Stimulated activated CD8-positive, alpha-beta memory T cell treated with anti-CD3 and anti-CD28 coated beads, Interleukin-15, amount 100 ng/mL, for 24 hours (primary cell): ENCODE data around the gene KRTAP13-1.

Experiments used
- DNase-seq: peaks from one replicate; pipeline ENCODE4 v3.0.0-alpha.2; 2020; ENCODE audit warnings: low read depth

KRTAP13-1 gene, protein sequence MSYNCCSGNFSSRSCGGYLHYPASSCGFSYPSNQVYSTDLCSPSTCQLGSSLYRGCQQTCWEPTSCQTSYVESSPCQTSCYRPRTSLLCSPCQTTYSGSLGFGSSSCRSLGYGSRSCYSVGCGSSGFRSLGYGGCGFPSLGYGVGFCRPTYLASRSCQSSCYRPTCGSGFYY

DNA sequence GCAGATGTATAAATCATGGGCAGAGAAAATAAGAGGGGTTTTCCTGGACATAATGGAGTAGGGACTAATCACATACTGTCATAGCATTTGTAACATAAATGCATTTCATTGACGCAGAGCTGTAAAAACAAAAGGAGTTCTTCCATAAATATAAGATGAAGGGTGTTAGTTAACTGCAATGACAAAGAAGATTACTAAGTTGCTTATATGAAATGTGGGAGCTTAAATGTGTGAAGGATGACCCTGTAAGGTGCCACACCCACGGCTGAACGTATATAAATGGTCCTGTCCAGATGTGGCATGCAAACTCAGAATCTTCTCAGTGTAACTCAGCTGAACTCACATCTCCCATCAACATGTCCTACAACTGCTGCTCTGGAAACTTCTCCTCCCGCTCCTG, at the start of gene KRTAP13-1:
Gene KRTAP13-1 (plus strand): TSS at position 301 of the 400 bp plus-strand sequence. CDS start 56 bp downstream, at position 357.
- DNase-seq: no peak

DNA sequence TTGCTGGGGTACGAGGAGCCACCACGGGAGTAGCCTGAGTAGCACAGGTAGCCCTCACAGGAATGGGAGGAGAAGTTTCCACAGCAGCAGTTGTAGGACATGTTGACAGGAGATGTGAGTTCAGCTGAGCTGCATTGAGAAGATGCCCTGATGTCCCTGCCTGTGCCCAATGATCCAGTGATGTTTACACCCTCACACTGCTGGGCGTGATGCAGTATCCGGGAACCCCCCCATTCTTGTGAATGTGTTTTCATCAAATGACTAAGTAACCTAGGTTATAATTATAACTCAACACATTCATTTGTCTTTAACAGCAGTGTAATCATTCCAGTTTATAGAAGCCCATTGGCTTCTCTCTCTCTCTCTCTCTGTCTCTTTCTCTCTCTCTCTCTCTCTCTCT, 47.3 kb upstream of the KRTAP13-1 start, which contains the start of gene KRTAP23-1:
Gene KRTAP23-1 (minus strand): TSS at position 101 of the 400 bp plus-strand sequence. CDS start 0 bp downstream, at position 101.
- no peak for DNase-seq

DNA sequence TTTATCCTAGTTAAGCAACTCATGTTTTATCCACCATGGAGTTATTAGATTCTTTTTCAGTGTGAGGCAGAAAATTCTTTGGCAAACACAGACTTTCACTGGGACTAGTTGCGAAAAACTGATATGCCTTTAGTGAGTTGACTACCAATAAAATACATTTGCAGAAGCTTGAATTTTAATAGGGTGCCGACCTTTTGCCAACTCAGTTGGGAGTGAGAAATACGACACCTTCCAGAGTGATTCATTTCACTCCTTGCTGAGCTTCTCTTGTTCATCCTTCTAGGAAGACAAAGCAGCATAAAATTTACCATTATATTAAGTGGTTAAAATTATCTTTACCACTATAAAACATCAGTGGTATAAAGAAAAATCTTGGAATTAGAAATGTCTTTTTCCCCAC, 46.3 kb upstream of the KRTAP13-1 start:
- no peak for DNase-seq

DNA sequence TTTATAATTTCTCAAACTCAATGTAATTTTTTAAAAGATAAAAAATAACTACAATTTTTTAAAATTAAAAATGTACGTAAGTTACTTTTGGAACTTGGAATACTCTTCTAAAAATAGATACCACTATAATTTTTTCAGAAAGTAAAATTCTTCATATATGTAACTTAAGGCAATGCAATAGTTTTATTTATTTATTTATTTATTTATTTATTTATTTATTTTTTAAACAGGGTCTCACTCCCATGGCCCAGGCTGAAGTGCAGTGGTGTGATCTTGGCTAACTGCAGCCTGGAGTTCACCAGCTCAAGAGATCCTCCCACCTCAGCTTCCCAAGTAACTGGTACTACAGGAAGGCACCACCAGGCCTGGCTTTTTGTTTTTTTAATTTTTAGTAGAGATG, 44.3 kb upstream of the KRTAP13-1 start:
- DNase-seq: no peak

DNA sequence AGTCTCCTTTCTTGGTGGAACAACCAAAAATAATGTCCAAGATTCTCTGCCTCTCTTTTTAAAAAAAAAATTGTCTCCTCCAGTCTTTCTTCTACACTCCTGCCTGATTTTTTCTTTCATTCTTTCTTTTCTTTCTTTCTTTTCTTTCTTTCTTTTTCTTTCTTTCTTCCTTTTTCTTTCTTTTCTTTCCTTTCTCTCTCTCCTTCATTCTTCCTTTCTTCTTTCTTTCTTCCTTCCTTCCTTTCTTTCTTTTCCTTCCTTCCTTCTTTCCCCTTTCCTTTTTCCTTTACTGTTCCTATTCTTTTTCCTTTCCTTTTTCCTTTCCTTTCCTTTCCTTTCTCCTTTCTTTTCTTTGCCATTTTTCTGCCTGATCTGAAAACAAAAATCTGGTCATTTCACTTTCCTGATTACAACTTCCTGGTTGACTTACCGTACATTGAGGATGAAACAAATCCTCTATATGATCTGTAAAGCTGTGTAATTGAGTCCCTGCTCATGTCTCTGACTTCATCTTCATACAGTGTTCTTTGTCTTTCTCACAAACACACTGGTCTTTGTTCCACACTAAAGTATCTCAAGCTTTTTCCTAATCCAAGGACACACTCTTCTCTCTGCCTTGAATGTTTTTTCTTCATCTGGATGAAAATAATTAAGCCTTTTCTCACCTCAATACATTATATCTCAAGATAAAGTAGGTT, 41.4 kb upstream of the KRTAP13-1 start:
- no peak for DNase-seq

DNA sequence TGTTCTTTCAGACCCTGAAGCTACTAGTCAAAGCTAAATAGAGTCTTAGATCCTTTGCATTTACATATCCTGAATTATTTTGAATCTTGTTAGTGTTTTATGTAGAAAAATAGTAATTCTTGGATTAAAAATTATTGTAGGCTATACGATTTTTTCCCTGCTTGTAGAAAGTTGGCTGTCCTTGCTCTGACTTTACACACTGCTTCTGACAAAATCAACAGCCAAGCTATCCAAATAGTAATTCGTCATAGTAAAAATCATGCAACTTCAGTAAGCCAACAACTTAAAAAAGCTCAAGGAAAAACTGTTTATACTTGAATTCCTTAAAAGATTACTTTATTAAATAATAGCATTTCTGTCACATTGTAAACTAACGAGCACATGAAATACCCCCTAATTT, 39.9 kb upstream of the KRTAP13-1 start:
- no peak for DNase-seq

DNA sequence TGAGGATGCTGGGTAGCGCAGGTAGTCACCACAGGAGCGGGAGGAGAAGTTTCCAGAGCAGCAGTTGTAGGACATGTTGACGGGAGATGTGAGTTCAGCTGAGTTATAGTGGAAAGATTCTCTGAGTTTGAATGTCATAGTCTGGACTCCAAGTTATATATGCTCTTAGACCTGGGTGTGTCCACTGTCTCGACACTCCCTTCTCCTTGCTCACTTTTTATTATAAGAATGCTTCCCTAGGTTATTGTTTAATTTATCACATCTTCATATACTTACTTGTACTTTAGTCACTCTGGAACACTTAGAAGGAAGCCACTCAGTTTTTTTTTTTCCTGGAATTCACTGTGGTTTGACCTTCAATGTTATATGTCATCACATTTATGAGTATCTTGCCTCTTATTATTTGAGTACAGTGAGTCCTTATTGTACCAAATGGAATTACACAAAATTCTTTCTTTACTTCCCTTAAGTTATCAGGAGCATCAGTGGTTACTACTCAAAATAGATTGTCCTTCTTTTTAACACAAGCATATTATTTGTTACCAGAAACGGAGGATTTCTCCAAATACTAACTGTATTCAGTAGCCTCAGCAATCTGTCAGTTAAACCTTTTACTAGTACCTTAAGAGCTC, 23.6 kb upstream of the KRTAP13-1 start, which contains the start of gene KRTAP13-2:
Gene KRTAP13-2 (minus strand): TSS at position 133 of the 632 bp plus-strand sequence. CDS start 58 bp downstream, at position 75.
- no peak for DNase-seq

DNA sequence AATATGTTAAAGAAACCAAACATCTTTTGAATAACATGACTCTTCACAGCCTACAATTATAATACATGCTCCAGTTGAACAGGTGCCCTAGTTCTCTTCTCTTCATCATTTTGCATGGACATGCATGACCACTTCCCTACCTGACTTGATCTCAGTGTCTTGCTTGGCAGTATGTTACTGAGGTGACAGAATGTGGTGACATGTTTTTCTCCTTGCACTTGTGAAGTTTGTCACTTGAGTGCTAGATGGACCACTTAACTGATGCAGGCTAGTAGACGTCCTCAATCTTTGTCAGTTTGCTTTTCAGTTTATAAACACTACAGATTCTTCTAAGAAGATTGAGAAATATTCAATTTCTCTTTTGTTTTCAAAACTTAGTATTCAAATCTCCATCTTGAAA, 13.6 kb upstream of the KRTAP13-1 start:
- no peak for DNase-seq

DNA sequence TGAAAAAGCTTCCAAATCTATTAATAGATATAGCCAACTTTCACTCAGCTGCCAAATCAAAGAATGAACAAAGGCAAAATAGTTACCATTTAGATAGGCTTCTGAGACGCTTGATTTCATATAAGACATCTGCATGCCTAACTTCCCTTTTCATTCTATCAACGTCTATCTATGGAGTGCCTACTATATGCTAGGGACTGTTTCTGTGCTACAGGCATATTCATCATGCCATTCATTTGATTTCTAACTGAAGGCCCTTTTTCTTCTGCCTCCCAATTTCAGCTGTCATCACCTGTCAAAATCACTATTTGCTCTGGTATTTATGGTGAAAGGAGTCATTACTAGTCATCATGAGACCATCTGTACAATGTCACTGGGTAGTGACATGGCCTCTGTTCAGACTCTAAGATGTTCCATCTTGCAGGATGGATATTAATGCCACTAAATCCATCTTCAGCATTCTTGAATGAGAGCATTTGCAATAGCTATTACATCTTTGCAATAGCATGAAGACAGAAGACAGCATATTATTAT, 4.3 kb upstream of the KRTAP13-1 start:
- no peak for DNase-seq

DNA sequence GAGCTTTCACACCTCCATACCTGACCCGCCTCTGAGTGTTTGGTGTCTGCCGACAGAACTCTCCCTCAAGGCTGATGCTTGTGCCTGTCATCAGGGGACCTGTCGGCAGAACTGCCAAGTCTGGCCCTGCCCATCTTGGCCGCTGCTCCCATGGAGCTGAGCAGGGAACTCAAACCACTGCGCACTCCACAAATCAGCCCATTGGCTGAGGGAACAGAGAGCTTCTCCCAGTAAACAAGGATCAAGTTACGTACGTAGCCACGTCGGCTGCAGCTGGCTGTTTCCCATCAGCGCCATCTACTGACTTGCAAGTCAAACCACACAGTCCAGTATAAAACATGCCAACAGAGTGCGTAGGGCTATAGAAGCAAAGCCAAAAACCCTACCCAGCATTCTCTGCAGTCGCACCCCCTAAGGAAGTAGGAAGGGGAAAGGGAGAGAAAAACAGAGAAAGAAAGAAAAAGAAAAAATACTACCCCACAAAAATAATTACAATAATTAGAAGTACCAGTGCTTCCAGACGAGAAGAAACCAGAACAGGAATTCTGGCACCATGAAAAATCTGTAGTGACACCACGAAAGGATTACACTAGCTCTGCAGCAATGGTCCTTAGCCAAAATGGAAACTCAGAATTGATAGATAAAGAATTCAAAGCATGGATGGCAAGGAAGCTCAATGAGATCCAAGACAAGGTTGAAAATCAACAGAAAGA, 13.1 kb downstream of the KRTAP13-1 start:
- DNase-seq: no peak

DNA sequence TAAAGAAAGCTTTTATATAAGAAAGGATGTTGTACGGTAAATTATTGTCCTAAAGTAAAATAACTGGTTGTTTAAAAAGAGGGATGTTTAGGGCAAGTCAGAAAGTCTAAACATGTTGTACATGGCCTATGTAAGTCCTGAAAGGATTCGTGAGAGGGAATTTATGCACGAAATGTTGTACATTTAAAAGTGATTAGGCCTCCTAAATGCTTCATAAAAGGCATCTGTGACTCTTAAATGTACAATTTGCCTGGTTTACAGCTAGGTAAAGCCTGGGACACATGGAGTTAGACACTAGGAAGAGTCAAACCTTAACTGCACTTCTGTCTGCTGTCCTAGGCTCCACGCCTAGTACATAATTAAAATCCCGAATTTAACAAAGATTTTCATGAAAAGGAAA, 20.2 kb downstream of the KRTAP13-1 start:
- DNase-seq: no peak

DNA sequence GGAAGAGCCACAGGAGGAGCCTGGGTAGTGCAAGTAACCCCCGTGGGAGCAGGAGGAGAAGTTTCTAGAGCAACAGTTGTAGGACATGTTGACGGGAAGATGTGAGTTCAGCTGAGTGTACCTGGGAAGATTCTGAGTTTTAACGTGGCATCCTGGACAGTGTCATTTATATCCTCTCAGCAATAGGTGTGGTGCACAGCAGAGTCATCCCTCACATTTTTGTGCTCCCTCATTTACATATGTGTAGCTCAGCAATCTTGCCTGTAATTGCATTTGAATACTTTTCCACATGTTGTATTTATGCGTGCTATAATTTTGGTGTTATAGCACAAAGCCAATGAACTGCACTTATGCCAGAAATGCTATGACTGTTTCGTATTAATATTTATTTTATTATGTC, 30.0 kb downstream of the KRTAP13-1 start, which contains the start of gene KRTAP13-3:
Gene KRTAP13-3 (minus strand): TSS at position 101 of the 400 bp plus-strand sequence. CDS start 14 bp downstream, at position 87.
- DNase-seq: no peak

DNA sequence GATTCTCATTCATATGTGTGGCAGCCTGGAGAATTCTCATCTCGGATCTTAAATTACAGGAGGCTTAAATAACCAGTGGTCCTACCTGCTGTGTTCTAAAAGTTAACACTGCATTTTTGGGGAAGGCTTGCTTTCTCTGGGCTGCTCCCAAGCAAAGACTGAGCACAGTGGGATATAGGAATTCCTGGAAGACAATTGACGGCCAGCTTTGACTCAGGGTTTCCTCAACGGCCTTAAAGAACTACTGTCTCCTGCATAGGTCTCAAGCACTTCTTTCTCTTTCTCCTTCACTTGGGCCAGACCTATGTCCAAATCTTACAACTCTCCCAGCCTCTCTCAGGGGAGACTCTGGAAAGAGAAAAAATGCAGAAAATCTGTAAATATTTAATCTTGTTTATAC, 30.9 kb downstream of the KRTAP13-1 start:
- no peak for DNase-seq

DNA sequence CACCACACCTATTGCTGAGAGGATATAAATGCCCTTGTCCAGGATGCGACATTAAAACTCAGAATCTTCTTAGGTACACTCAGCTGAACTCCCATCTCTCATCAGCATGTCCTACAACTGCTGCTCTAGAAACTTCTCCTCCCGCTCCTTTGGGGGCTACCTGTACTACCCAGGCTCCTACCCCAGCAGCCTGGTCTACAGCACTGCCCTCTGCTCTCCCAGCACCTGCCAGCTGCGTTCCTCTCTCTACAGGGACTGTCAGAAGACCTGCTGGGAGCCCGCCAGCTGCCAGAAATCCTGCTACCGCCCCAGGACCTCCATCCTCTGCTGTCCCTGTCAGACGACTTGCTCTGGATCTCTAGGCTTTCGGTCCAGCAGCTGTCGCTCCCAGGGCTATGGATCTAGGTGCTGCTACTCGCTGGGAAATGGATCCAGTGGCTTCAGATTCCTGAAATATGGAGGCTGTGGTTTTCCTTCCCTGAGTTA, 34.4 kb downstream of the KRTAP13-1 start, which contains the start of gene KRTAP13-4:
Gene KRTAP13-4 (plus strand): TSS at position 51 of the 486 bp plus-strand sequence. CDS start 56 bp downstream, at position 107.
- DNase-seq: no peak

DNA sequence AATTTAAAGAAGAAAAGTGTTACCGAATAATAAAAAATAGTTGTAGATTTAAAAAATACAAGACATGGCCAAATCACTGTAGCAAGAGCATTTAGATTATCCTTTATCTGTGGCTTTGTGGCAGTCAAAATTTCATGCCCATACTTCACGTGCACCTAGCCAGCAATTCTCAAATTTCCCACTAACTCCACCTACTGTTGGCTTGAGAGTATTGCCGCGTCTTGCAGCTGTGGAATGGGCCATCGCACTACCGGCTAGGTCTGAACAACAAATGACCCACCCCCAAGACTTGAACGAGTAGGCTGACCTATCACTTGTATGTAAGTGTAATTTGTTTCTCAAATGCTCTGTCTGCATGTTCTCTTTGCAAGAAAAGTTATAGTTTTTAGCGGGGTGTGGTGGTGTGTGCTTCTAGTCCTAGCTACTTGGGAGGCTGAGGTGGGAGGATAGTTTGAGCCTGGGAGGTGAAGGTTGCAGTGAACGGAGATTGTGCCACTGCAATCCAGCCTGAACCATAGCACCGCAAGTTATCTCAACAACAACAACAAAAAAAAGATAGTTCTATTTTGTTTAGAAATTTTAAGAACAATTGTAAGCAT, 38.3 kb downstream of the KRTAP13-1 start:
- no peak for DNase-seq

DNA sequence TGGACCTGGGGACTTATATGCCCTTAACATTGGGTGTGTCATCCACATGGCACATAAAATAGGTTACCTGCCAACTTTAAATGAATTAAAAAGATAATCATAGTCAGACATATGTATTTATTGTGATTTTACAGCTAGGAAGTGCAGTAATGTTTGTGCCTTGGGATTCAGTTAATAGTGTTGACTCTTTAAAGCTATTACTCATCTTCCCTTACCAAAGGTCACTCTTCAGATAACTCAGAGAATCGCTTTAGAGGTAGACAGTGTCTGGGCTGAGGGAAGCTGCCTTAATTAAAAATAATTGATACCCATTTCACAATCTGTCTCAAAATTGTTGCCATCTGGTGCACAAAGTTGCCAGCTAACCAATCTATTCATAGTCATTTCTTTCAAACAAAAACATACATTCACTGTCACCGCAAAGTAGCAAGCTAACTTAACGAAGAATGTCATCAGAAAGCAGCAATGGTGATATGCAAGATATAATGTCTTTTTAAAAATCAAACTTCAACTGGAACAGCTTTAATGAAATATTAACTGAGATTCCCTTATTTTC, 41.3 kb downstream of the KRTAP13-1 start:
- DNase-seq: no peak

DNA sequence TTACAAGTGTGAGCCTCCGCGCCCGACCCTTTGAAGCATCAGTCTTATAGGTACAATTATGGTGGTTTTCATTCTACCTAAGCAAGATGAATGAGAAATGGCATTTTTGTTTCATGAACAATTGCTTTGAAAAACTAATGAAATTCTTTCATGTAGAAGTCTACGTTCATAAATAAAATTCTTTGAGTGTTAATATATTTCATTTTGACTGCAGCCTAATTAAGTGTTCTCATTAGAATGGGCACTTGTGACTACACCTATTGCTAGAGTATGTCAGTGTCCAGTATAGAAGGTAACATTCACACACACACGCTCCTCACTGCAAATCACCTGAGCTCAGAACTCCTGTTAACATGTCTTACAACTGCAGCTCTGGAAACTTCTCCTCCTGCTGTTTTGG, 44.1 kb downstream of the KRTAP13-1 start, which contains the start of gene KRTAP15-1:
Gene KRTAP15-1 (plus strand): TSS at position 301 of the 400 bp plus-strand sequence. CDS start 53 bp downstream, at position 354.
- DNase-seq: no peak

DNA sequence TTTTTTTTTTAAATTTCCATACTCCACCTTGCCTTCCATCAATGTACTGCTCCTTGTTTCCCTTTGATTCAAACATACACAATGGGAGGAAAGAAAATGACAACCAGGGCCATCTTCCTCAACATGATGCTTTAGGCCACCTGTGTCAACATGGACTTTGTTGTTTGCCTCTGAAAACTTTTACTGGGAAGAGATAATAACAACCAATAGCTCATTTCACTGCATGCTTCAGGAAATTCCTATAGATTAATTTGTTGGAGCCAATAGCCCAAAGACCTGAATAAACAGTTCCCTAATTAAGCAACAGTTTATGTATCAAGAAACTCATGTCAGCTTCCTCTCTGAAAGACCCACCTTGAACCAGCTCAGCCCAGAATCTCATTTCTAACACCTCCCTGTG, 47.4 kb downstream of the KRTAP13-1 start:
- no peak for DNase-seq

DNA sequence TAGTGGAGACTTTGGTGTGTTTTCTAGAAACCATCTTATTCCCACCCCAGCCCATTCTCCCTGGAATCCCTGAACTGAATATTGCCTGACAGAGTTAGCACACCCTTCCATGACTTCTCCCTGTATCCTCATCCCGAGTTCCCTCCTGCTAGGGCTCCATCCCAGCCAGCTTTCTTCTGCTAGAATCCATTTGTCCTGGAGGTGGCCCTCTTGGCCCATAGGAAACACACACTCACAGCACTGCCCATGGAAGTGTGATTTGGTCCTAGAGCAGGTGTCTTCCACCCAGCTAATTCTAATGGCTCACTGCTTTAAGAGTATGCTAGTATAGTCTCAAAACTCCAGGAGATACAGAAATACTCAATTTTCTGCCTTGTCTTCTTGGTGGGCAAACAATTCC, 48.4 kb downstream of the KRTAP13-1 start:
- no peak for DNase-seq
